IMR-90 (cell line): ENCODE results near the gene ANO2.

Experiments used
- CEBPB ChIP-seq: IDR thresholded peaks from 2 replicates; pipeline ENCODE4 v1.6.1; 2012; ENCODE audit warnings: low read depth, low read length, improper control_type of control experiment
- CHD1 ChIP-seq: IDR thresholded peaks from 2 replicates; pipeline ENCODE4 v1.6.1; 2012; ENCODE audit warnings: low read depth, low read length, improper control_type of control experiment
- CTCF ChIP-seq: conservative IDR thresholded peaks from 2 replicates; pipeline ENCODE4 v1.5.1; 2012; ENCODE audit warnings: mild to moderate bottlenecking, low read depth, low read length, improper control_type of control experiment
- FOS ChIP-seq: fragments of 150-350 bp; IDR thresholded peaks from 2 replicates; pipeline ENCODE4 v1.6.1; 2016; ENCODE audit warnings: low read depth, low read length
- MAZ ChIP-seq: IDR thresholded peaks from 2 replicates; pipeline ENCODE4 v1.6.1; 2012; ENCODE audit warnings: low read depth, mild to moderate bottlenecking, low read length, improper control_type of control experiment, moderate library complexity, borderline replicate concordance
- MXI1 ChIP-seq: IDR thresholded peaks from 2 replicates; pipeline ENCODE4 v1.6.1; 2012; ENCODE audit warnings: low read depth, mild to moderate bottlenecking, low read length, moderate library complexity, borderline replicate concordance
- POLR2A ChIP-seq: IDR thresholded peaks from 2 replicates; pipeline ENCODE4 v1.6.1; 2012; ENCODE audit warnings: mild to moderate bottlenecking, low read depth, low read length
- RAD21 ChIP-seq: IDR thresholded peaks from 2 replicates; pipeline ENCODE4 v1.6.1; 2012; ENCODE audit warnings: low read length, improper control_type of control experiment
- RCOR1 ChIP-seq: IDR thresholded peaks from 2 replicates; pipeline ENCODE4 v1.6.1; 2012; ENCODE audit warnings: mild to moderate bottlenecking, low read length, improper control_type of control experiment; ENCODE audit not compliant: insufficient replicate concordance
- USF2 ChIP-seq: fragments of 150-350 bp; IDR thresholded peaks from 2 replicates; pipeline ENCODE4 v1.6.1; 2017; ENCODE audit warnings: mild to moderate bottlenecking, antibody characterized with exemption, low read length, low read depth
- TF ChIP-seq, protein P1 (sequence below): fragments of 150-350 bp; IDR thresholded peaks from 2 replicates; pipeline ENCODE4 v1.6.1; 2016; ENCODE audit warnings: low read depth, mild to moderate bottlenecking, low read length, moderate library complexity, borderline replicate concordance

DNA sequence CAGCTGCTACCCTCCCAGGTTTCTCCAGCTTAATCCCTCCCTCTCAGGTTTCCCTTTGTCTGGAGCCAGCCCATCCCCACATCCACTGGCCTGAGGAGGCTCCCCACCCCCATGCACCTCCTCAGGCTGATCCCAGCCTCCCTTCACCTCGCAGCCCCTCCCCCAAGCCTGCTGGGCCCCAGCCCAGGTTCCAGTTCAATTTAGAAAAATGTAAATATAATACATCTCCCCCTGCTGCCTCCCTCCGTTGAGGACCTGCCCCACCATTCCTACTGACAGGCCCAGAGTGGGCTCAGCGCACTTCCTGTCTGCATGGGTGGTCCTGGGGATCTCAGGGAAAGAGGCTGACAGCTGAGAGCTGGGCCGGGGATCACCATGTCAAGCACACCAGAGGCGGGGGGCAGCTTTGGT is 357.3 kb downstream of the ANO2 start:
- TF ChIP-seq POLR2A = no peak
- no peak for TF ChIP-seq RAD21
- TF ChIP-seq CTCF = no peak
- TF ChIP-seq MXI1 = no peak
- no peak for TF ChIP-seq CEBPB
- no peak for TF ChIP-seq CHD1
- TF ChIP-seq USF2 = no peak
- TF ChIP-seq RCOR1 = no peak
- TF ChIP-seq FOS = no peak
- TF ChIP-seq MAZ = no peak
- TF ChIP-seq, protein P1, sequence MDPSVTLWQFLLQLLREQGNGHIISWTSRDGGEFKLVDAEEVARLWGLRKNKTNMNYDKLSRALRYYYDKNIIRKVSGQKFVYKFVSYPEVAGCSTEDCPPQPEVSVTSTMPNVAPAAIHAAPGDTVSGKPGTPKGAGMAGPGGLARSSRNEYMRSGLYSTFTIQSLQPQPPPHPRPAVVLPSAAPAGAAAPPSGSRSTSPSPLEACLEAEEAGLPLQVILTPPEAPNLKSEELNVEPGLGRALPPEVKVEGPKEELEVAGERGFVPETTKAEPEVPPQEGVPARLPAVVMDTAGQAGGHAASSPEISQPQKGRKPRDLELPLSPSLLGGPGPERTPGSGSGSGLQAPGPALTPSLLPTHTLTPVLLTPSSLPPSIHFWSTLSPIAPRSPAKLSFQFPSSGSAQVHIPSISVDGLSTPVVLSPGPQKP = no peak
